Measurements from ENCODE around the gene MLH3. TPM values are rescaled to one million over a fixed set of nuclear protein-coding genes. Genes with fewer than 3 reads are reported as not detected.

The MLH3 gene
- total and polyA plus RNA-seq, 10 of the 15 experiments (the other 5 are each of a cell fraction or from before 2014, with no cell fraction given): 12.6 to 31.2 (median 19.6) TPM

DNA sequence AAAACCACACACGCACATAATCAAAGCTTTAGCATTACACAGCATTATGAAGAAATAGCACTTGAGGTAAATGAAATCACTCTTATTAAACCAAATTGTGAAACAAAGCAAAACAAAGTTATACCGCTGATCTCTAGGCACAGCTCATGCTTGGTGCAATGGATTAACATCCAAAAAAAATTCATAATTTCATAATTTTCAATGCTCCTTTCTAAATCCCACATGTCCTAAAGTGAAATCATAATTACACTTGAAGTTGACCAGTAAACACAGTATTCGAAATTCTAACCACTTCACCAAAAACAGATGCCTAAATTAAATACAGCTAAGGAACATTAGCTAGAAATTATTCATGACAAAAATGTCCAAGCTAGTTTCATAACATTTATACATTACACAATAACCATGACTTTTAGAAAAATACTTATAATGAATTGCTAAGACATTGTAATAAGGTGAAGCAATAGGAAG, 1.5 kb downstream of the MLH3 start (continued):
- TF ChIP-seq HDAC2 (IDR thresholded peaks at IDR 0.05): no peak
- no peak for TF ChIP-seq RAD21 (IDR thresholded peaks at IDR 0.05; ENCODE audit: insufficient read depth, low read depth, low read length)
- TF ChIP-seq NFYA (IDR thresholded peaks at IDR 0.05; ENCODE audit: borderline replicate concordance, low read depth, low read length): no peak
- no peak for TF ChIP-seq NR2F1 (conservative IDR thresholded peaks at IDR 0.05)
- no peak for TF ChIP-seq SMAD5 (IDR thresholded peaks at IDR 0.05; ENCODE audit: low read depth)
- TF ChIP-seq ATF7 (IDR thresholded peaks at IDR 0.05; ENCODE audit: low read depth): no peak
- TF ChIP-seq EP300 (IDR thresholded peaks at IDR 0.05; ENCODE audit: borderline replicate concordance in 1 of 2, control insufficient read depth in 1 of 2, low read depth in 2 of 2, low read length in 2 of 2): no peak

- no peak overlapping the region for H3K9ac ChIP-seq (ENCODE audit: control insufficient read depth, insufficient read depth, low read length)
- ChIA-PET SMC1A (ENCODE audit: uncharacterized antibody, unreplicated experiment) (interaction anchor here (0.8 to 2.3 kb wide), 5 partner anchors 15 to 188 kb away, joined by 3 to 14 read pairs (median 3); partner anchors contain the start of gene ACYP1), POLR2A (interaction anchor here (0.9 to 2.4 kb wide), 4 partner anchors 13 to 107 kb away, joined by 3 to 19 read pairs (median 4); partner anchors contain the start of gene ACYP1), RAD21 (ENCODE audit: unreplicated experiment) (interaction anchor here (3.3 kb wide), 1 partner anchor 14 kb away, joined by 13 read pairs; the partner anchor contains the start of gene ACYP1), CTCF (interaction anchor here (1.0 to 2.4 kb wide), 10 partner anchors 8 to 143 kb away, joined by 3 to 12 read pairs (median 4); partner anchors contain the start of gene ACYP1)
- ATAC-seq (no peak), DNase-seq (ENCODE audit: low read depth, low spot score) (no peak), FAIRE-seq (no peak)
- no TSS peak for BruUV-seq (replicated peaks)
- H3K79me2 ChIP-seq (ENCODE audit: control insufficient read depth, insufficient read depth, low read length): peaks cover 18% of the 10 kb centered on the region
- H3K27me3 ChIP-seq (replicated peaks in 1 of 2; ENCODE audit: control insufficient read depth in 2 of 2, insufficient read depth in 2 of 2, low read length in 1 of 2): no peaks in the 10 kb centered on the region
- H3K4me1 ChIP-seq (ENCODE audit: control insufficient read depth, insufficient read depth, low read length): no peaks in the 10 kb centered on the region
- in situ Hi-C loops (cut with MboI): no loop called here
- no peaks in the 10 kb centered on the region for H3K36me3 ChIP-seq (ENCODE audit: control insufficient read depth in 2 of 2, insufficient read depth in 2 of 2, low read length in 1 of 2)
- no peak overlapping the region for H2AFZ ChIP-seq (ENCODE audit: control insufficient read depth, low read depth, low read length)
- H3K27ac ChIP-seq (ENCODE audit: control insufficient read depth, insufficient read depth): no peak overlapping the region
- H3K4me3 ChIP-seq: no peak overlapping the region
- intact Hi-C loops (cut with micrococcal nuclease; ENCODE audit: unreplicated experiment): no loop called here
- H3K4me2 ChIP-seq (ENCODE audit: control insufficient read depth, insufficient read depth): no peak overlapping the region
- TF ChIP-seq TCF12 (IDR thresholded peaks at IDR 0.05; ENCODE audit: low read depth, low read length) (no peak), SMARCA5 (IDR thresholded peaks at IDR 0.05) (no peak), ZSCAN29 (IDR thresholded peaks at IDR 0.05) (no peak), SMC3 (IDR thresholded peaks at IDR 0.05; ENCODE audit: borderline replicate concordance, low read length) (no peak), FOXM1 (IDR thresholded peaks at IDR 0.05; ENCODE audit: low read depth, low read length) (no peak), BCL11A (IDR thresholded peaks at IDR 0.05; ENCODE audit: low read depth, low read length) (no peak), RBBP5 (conservative IDR thresholded peaks at IDR 0.05) (no peak), TARDBP (IDR thresholded peaks at IDR 0.05; ENCODE audit: borderline replicate concordance) (no peak), LARP7 (IDR thresholded peaks at IDR 0.05) (no peak), POLR2AphosphoS5 (IDR thresholded peaks at IDR 0.05; ENCODE audit: low read length) (no peak), MAX (IDR thresholded peaks at IDR 0.05; ENCODE audit: low read depth, low read length) (no peak), ZNF622 (IDR thresholded peaks at IDR 0.05) (no peak), EGR1 (IDR thresholded peaks at IDR 0.05; ENCODE audit: borderline replicate concordance in 1 of 2, low read depth in 2 of 2, low read length in 2 of 2) (no peak), CHD2 (IDR thresholded peaks at IDR 0.05; ENCODE audit: borderline replicate concordance, low read depth, low read length) (no peak)
- WGBS (ENCODE audit: insufficient coverage, insufficient replicate concordance, low lambda C conversion rate, missing lambda C conversion rate): 99% methylated on average over 5 of the region's 5 CpGs
- no peaks in the 10 kb centered on the region for H4K20me1 ChIP-seq (ENCODE audit: control insufficient read depth, insufficient read depth)
- H3K9me3 ChIP-seq (replicated peaks; ENCODE audit: control insufficient read depth, insufficient read depth, low read length): no peaks in the 10 kb centered on the region; the same call in 2 of the 3 replicates
Observed at GRCh38 chr14:75049136-75049535, 2.1 kb downstream of the MLH3 start.
